Fibroblast of pulmonary artery (primary cell): ENCODE measurements around the gene FAT2.

ENCODE experiments used
- DNase-seq: peaks from one replicate; pipeline ENCODE4 v3.0.0-alpha.2; 2010; ENCODE audit warnings: low read depth
- H3K4me3 ChIP-seq: replicated peaks from 2 replicates; pipeline ENCODE4 v1.5.1; 2011; ENCODE audit warnings: low read depth, mild to moderate bottlenecking, control low read depth, low read length, moderate library complexity
- TF ChIP-seq, protein P1 (sequence below): IDR thresholded peaks from 2 replicates; pipeline ENCODE4 v1.5.1; 2011; ENCODE audit warnings: mild to moderate bottlenecking, control low read depth, low read length, inconsistent platforms; ENCODE audit errors: missing control alignments

Gene FAT2

DNA sequence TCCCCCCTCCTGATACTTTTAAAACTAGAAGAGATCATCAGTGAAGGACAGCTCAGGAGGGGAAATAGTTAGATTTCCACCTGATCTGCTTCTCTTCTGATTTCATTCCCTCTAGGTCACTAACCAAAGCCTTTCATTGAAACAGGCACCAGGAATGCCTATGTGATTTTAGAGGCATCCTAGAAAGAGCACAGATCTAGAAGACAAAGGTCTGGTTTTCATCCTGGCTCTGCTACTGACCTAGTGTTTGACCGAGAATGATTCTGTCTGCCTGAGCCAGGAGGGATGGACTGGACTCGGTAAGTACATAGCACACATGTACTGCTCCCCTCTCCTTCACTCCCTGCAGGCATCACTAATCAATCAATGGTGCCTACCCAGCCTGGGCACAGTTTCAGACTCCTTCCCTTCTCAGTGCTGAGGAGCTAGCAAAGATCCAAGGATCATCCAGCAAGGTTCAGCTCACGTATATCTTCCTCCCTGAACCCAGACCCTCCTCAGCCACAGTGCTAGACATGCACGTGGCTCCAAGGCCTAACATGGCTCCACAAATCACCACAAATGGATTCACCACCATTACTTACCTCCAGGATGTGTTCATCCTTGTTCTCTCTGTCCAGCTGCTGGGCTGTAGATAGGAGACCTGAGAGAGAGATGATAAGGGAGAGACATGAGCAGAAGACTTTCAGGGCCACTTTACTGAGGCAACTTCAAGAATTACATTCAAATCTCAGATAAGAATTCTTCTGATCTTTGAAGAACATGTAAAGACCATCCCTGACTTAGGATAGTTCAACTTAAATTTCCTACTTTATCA, 35.2 kb downstream of the FAT2 start:
- TF ChIP-seq, protein P1, sequence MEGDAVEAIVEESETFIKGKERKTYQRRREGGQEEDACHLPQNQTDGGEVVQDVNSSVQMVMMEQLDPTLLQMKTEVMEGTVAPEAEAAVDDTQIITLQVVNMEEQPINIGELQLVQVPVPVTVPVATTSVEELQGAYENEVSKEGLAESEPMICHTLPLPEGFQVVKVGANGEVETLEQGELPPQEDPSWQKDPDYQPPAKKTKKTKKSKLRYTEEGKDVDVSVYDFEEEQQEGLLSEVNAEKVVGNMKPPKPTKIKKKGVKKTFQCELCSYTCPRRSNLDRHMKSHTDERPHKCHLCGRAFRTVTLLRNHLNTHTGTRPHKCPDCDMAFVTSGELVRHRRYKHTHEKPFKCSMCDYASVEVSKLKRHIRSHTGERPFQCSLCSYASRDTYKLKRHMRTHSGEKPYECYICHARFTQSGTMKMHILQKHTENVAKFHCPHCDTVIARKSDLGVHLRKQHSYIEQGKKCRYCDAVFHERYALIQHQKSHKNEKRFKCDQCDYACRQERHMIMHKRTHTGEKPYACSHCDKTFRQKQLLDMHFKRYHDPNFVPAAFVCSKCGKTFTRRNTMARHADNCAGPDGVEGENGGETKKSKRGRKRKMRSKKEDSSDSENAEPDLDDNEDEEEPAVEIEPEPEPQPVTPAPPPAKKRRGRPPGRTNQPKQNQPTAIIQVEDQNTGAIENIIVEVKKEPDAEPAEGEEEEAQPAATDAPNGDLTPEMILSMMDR = no peak
- DNase-seq = no peak
- no peak overlapping the region for H3K4me3 ChIP-seq

DNA sequence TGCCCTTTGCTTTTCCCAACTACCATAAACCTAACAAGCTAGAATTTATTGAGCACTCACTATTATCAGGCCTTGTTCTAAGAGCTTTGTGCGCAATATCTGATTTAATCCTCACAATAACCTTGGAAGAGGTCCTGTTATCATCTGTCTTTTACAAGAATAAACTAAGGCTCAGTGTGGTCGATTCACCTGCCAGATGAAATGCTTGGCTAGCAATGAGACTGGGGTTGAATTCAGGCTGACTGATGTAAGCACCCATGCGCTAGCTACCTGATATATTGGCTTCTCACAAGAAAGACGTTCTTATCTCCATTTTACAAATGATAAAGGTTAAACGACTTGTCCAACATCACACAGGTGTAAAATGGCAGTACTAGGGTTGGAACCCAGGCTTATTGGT, 37.4 kb downstream of the FAT2 start:
- DNase-seq = no peak
- no peak overlapping the region for H3K4me3 ChIP-seq
- TF ChIP-seq, protein P1 = no peak

DNA sequence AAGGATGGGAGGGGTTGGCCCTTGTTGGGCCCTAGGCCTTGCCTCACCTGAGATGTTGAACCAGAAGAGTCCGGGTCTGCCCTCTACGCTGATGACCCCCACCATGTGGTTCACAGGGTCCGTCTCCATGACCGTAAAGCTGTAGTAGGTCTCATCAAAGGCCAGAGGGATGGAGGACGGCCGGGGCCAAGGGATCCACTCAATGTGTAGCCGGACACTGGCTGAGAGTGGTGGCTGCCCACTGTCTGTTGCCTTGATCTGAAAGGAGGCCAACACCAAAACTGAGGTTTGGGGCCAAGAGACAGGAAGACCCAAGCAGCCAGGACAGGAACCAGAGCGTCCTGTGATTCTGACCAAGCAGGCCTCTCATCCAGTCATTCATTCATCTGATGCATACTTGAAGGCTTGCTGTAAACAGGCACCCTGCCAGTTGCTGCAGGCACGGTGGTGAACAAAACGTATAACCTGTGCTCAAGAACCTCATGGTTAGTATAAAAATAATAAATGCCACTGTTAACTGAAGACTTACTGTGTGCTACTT, 37.9 kb downstream of the FAT2 start:
- TF ChIP-seq, protein P1 = no peak
- no peak overlapping the region for H3K4me3 ChIP-seq
- no peak for DNase-seq

DNA sequence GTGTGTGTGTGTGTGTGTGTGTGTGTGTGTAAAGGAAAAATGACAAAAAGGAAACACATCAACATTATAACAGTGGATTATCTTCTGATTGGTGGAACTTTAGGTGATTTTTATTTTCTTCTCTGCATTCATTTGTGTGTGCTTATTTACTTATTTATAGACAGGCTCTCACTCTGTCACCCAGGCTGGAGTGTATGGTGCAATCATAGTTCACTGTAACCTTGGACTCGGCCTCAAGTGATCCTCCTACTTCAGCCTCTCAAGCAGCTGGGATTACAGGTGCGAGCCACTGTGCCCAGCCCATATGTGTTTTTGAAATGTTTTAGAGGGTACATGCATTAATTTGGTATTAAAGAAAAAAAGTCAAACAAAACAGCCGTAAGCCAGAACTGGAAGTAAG, 39.1 kb downstream of the FAT2 start:
- TF ChIP-seq, protein P1 = no peak
- DNase-seq = no peak
- H3K4me3 ChIP-seq = no peak overlapping the region

DNA sequence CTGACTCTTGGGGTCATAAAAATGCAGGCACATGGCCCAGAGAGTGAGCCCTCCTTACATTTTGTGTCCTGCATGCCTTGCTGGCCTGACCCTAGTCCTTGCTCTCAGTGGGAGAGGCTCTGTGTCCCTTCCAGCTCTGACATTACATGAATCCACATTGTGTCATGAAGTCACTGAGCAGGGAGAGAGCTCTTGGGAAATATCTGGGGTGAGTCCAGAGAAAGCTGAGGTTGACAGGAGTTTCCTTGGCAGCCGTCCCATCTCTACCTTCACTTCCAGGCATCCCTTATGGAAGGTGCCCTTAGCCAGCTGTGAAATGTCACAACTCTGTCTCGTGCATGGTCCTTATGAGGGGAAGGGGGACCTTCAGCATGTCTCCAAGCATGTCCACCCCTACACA, 41.0 kb downstream of the FAT2 start:
- TF ChIP-seq, protein P1 = no peak
- H3K4me3 ChIP-seq = no peak overlapping the region
- no peak for DNase-seq

DNA sequence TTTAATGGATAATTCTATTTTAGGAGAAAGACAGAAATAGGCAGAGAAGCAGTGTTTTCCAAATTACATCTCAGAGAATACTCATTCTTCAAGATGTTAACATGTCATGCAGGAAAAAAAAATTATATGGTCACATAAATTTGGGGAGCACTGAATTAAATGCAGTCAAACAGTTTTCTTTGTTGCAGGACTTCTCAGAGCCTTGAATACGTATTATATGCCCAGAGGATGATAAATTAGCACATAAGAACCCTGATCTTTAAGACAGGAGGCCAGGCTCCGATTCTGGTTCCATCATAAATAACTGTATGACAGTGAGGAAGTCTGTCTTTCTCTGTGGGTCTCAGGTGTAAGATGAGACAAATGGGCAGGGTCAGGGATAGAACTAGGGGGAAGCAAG, 41.4 kb downstream of the FAT2 start:
- DNase-seq = no peak
- TF ChIP-seq, protein P1 = no peak
- H3K4me3 ChIP-seq = no peak overlapping the region

DNA sequence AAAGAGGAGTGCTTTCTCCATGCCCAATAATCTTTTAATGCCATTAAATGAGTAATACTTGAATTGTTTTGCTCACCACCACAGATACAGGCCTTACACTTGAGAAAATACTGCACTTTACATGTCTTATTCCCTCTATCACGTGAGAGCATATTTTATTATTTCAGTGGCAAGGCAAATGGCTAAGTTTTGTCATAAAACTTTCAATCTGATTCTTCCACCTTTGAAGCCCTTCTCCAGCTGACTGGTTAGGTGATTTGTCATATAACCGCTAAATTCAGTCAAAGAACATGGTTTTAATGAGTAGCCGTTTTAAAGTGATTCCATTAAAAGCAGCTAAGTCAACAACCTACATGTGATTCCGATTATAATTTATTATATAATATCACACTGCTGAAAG, 43.8 kb downstream of the FAT2 start:
- H3K4me3 ChIP-seq = no peak overlapping the region
- TF ChIP-seq, protein P1 = no peak
- no peak for DNase-seq
